Hepatocyte (in vitro differentiated cells): ENCODE results near the gene EEF2K. TPM values are rescaled to one million over a fixed set of nuclear protein-coding genes. Genes with fewer than 3 reads are reported as not detected.

Experiments used
- DNase-seq: peaks from one replicate; pipeline ENCODE4 v3.0.0-alpha.2; 2016; ENCODE audit warnings: low spot score
- H2AFZ ChIP-seq: fragments of 200-600 bp; sonication (generic); 2 replicates; pipeline ENCODE4 v1.6.0; 2016; ENCODE audit warnings: antibody characterized with exemption, mild to moderate bottlenecking
- H3K27ac ChIP-seq: fragments of 200-600 bp; sonication (generic); 2 replicates; pipeline ENCODE4 v1.5.1; 2016; ENCODE audit warnings: mild to moderate bottlenecking
- H3K27me3 ChIP-seq: fragments of 200-600 bp; sonication (generic); 2 replicates; pipeline ENCODE4 v1.6.1; 2016
- H3K36me3 ChIP-seq: fragments of 200-600 bp; sonication (generic); replicated peaks from 2 replicates; pipeline ENCODE4 v1.5.1; 2016; ENCODE audit warnings: low read depth; ENCODE audit not compliant: insufficient read depth
- H3K4me1 ChIP-seq: fragments of 200-600 bp; sonication (generic); 2 replicates; pipeline ENCODE4 v1.5.1; 2016; ENCODE audit warnings: mild to moderate bottlenecking, moderate library complexity; ENCODE audit not compliant: insufficient read depth
- H3K4me2 ChIP-seq: fragments of 200-600 bp; sonication (generic); 2 replicates; pipeline ENCODE4 v1.6.0; 2016
- H3K4me3 ChIP-seq: fragments of 200-600 bp; sonication (generic); 2 replicates; pipeline ENCODE4 v1.5.1; 2016; ENCODE audit warnings: mild to moderate bottlenecking
- H3K79me2 ChIP-seq: fragments of 200-600 bp; sonication (generic); 2 replicates; pipeline ENCODE4 v1.6.0; 2017; ENCODE audit warnings: mild to moderate bottlenecking
- H3K9me2 ChIP-seq: fragments of 200-600 bp; sonication (generic); replicated peaks from 2 replicates; pipeline ENCODE4 v1.6.0; 2017; ENCODE audit warnings: mild to moderate bottlenecking; ENCODE audit not compliant: insufficient read depth
- H3K9me3 ChIP-seq: fragments of 200-600 bp; sonication (generic); 2 replicates; pipeline ENCODE4 v1.5.1; 2016; ENCODE audit warnings: low read depth, mild to moderate bottlenecking
- H4K20me1 ChIP-seq: fragments of 200-600 bp; sonication (generic); 2 replicates; pipeline ENCODE4 v1.6.0; 2016; ENCODE audit warnings: mild to moderate bottlenecking; ENCODE audit not compliant: insufficient read depth, poor library complexity, severe bottlenecking
- CTCF ChIP-seq: fragments of 200-600 bp; sonication (generic); IDR thresholded peaks from 2 replicates; pipeline ENCODE4 v1.5.1; 2016; ENCODE audit warnings: antibody characterized with exemption, mild to moderate bottlenecking; ENCODE audit not compliant: poor library complexity
- EZH2 ChIP-seq: fragments of 200-600 bp; sonication (generic); IDR thresholded peaks from 2 replicates; pipeline ENCODE4 v1.6.1; 2016; ENCODE audit warnings: antibody characterized with exemption, mild to moderate bottlenecking, borderline replicate concordance
- EZH2phosphoT487 ChIP-seq: fragments of 200-600 bp; sonication (generic); IDR thresholded peaks from one replicate; pipeline ENCODE4 v1.6.1; 2018; ENCODE audit warnings: antibody characterized with exemption, mild to moderate bottlenecking, low read depth, moderate library complexity; ENCODE audit not compliant: unreplicated experiment, severe bottlenecking
- WGBS: methylation state at CpG from one replicate; pipeline ENCODE4 v1.1.6; 2016; ENCODE audit warnings: low lambda C conversion rate; ENCODE audit errors: missing lambda C conversion rate; 5-methylcytosine and 5-hydroxymethylcytosine counted together
- polyA plus RNA-seq: library from polyadenylated mRNA; unstranded; fragments of >200 nt; fragmentation: Nextera tagmentation; extraction: Ambion mirVana; gene quantifications from 2 replicates; pipeline ENCODE4 v1.2.1, GENCODE V29; 2016
- total RNA-seq: library from RNA; depleted of rRNA; stranded (reverse); fragments of >200 nt; gene quantifications from 2 replicates; pipeline ENCODE4 v1.2.3, GENCODE V29; 2014

EEF2K gene
- total and polyA plus RNA-seq, 2 experiments from 2014 or later, result 7.9 to 15.1 TPM

- Histone ChIP-seq H3K4me2 (no peak overlapping the region), H4K20me1 (no peaks in the 10 kb centered on the region), H3K9me3 (no peaks in the 10 kb centered on the region), H3K9me2 (no peaks in the 10 kb centered on the region), H3K27me3 (no peaks in the 10 kb centered on the region), H3K4me3 (no peak overlapping the region), H3K79me2 (no peaks in the 10 kb centered on the region), H2AFZ (no peak overlapping the region), H3K4me1 (no peaks in the 10 kb centered on the region), H3K36me3 (no peaks in the 10 kb centered on the region), H3K27ac (no peak overlapping the region)
- no peak for DNase-seq
- 98% methylated on average over 19 of the region's 19 CpGs for WGBS
- no peak for TF ChIP-seq EZH2
- TF ChIP-seq EZH2phosphoT487, result no peak
- TF ChIP-seq CTCF, result no peak
Measured at GRCh38 chr16:22266546-22266945, 60.5 kb downstream of the EEF2K start.

- no peaks in the 10 kb centered on the region for H3K27me3 ChIP-seq
- H3K79me2 ChIP-seq, result no peaks in the 10 kb centered on the region
- no peaks in the 10 kb centered on the region for H3K4me1 ChIP-seq
- H3K4me3 ChIP-seq, result no peak overlapping the region
- no peaks in the 10 kb centered on the region for H3K9me3 ChIP-seq
- no peaks in the 10 kb centered on the region for H4K20me1 ChIP-seq
- DNase-seq, result no peak
- H3K9me2 ChIP-seq, result no peaks in the 10 kb centered on the region
- H2AFZ ChIP-seq, result no peak overlapping the region
- no peak overlapping the region for H3K4me2 ChIP-seq
- no peaks in the 10 kb centered on the region for H3K36me3 ChIP-seq
- TF ChIP-seq CTCF (no peak), EZH2 (no peak)
- 95% methylated on average over 8 of the region's 8 CpGs for WGBS
- no peak overlapping the region for H3K27ac ChIP-seq
Measured at GRCh38 chr16:22267764-22268163, 61.7 kb downstream of the EEF2K start.

- no peaks in the 10 kb centered on the region for H3K27me3 ChIP-seq
- H3K9me2 ChIP-seq, result no peaks in the 10 kb centered on the region
- no peak for DNase-seq
- no peaks in the 10 kb centered on the region for H3K4me1 ChIP-seq
- H2AFZ ChIP-seq, result no peak overlapping the region
- WGBS, result 95% methylated on average over 3 of the region's 3 CpGs
- H3K79me2 ChIP-seq, result no peaks in the 10 kb centered on the region
- no peak overlapping the region for H3K27ac ChIP-seq
- no peaks in the 10 kb centered on the region for H4K20me1 ChIP-seq
- H3K9me3 ChIP-seq, result no peaks in the 10 kb centered on the region
- TF ChIP-seq EZH2 (no peak), CTCF (no peak), EZH2phosphoT487 (no peak)
- no peaks in the 10 kb centered on the region for H3K36me3 ChIP-seq
- H3K4me3 ChIP-seq, result no peak overlapping the region
- no peak overlapping the region for H3K4me2 ChIP-seq
Measured at GRCh38 chr16:22270525-22270924, 64.4 kb downstream of the EEF2K start.
